Neural cell (in vitro differentiated cells): Measurements from ENCODE around the gene TIPRL. TPM values are rescaled to one million over a fixed set of nuclear protein-coding genes. Genes with fewer than 3 reads are reported as not detected.

Experiments
- H2AFZ ChIP-seq: fragments of 200-600, 300-800 bp; sonication (generic), shearing (Covaris generic); 2 replicates; pipeline ENCODE4 v1.6.0; 2014; ENCODE audit warnings: low read depth, mild to moderate bottlenecking, antibody characterized with exemption, low read length, moderate library complexity
- H3F3A ChIP-seq: fragments of 200-600 bp; shearing (Covaris generic); 2 replicates; pipeline ENCODE4 v1.6.1; 2016; ENCODE audit warnings: mild to moderate bottlenecking, moderate library complexity, mixed read lengths, antibody characterized with exemption, low read length; ENCODE audit not compliant: insufficient read depth, poor library complexity, severe bottlenecking
- H3K27ac ChIP-seq: fragments of 200-600, 300-800 bp; sonication (generic), shearing (Covaris generic); 2 replicates; pipeline ENCODE4 v1.5.1; 2014; ENCODE audit warnings: mild to moderate bottlenecking, low read length, moderate library complexity
- H3K27me3 ChIP-seq: fragments of 300-800, 200-600 bp; sonication (generic), shearing (Covaris generic); 2 replicates; pipeline ENCODE4 v1.6.0; 2014; ENCODE audit warnings: mild to moderate bottlenecking, low read depth, low read length, moderate library complexity; ENCODE audit not compliant: insufficient read depth
- H3K36me3 ChIP-seq: fragments of 300-800, 200-600 bp; sonication (generic), shearing (Covaris generic); 2 replicates; pipeline ENCODE4 v1.5.1; 2014; ENCODE audit warnings: mild to moderate bottlenecking, antibody characterized with exemption, low read length, moderate library complexity; ENCODE audit not compliant: insufficient read depth
- H3K4me2 ChIP-seq: fragments of 300-800, 200-600 bp; sonication (generic), shearing (Covaris generic); 2 replicates; pipeline ENCODE4 v1.6.0; 2014; ENCODE audit warnings: mild to moderate bottlenecking, low read length
- H3K4me3 ChIP-seq: fragments of 300-800, 200-600 bp; sonication (generic), shearing (Covaris generic); 2 replicates; pipeline ENCODE4 v1.5.1; 2014; ENCODE audit warnings: mild to moderate bottlenecking, low read length, moderate library complexity
- H3K79me2 ChIP-seq: fragments of 200-600 bp; shearing (Covaris generic); replicated peaks from 2 replicates; pipeline ENCODE4 v1.6.0; 2014; ENCODE audit warnings: mild to moderate bottlenecking, low read length, moderate library complexity; ENCODE audit not compliant: insufficient read depth
- H3K9ac ChIP-seq: fragments of 300-800, 200-600 bp; sonication (generic), shearing (Covaris generic); 2 replicates; pipeline ENCODE4 v1.6.1; 2016; ENCODE audit warnings: mild to moderate bottlenecking, low read length, mixed read lengths
- H3K9me2 ChIP-seq: fragments of 200-600 bp; shearing (Covaris generic); 2 replicates; pipeline ENCODE4 v1.6.1; 2016; ENCODE audit warnings: mild to moderate bottlenecking, low read length, mixed read lengths; ENCODE audit not compliant: insufficient read depth
- H3K9me3 ChIP-seq: fragments of 200-600, 300-800 bp; sonication (generic), shearing (Covaris generic); 2 replicates; pipeline ENCODE4 v1.6.1; 2016; ENCODE audit warnings: mild to moderate bottlenecking, mixed run types, low read length, moderate library complexity, mixed read lengths
- H4K20me1 ChIP-seq: fragments of 200-600 bp; shearing (Covaris generic); 2 replicates; pipeline ENCODE4 v1.6.1; 2016; ENCODE audit warnings: mild to moderate bottlenecking, mixed run types; ENCODE audit not compliant: insufficient read depth
- EP300 ChIP-seq: fragments of 450-650 bp; conservative IDR thresholded peaks from 2 replicates; pipeline ENCODE4 v1.6.1; 2014; ENCODE audit warnings: antibody characterized with exemption, mild to moderate bottlenecking, moderate library complexity; ENCODE audit not compliant: poor library complexity, severe bottlenecking
- EZH2 ChIP-seq: fragments of 200-600, 300-800 bp; shearing (Covaris generic), sonication (generic); IDR thresholded peaks from 2 replicates; pipeline ENCODE4 v1.6.1; 2014; ENCODE audit warnings: antibody characterized with exemption, low read length, borderline replicate concordance, mild to moderate bottlenecking; ENCODE audit not compliant: insufficient read depth, poor library complexity, severe bottlenecking
- MXI1 ChIP-seq: fragments of 450-650 bp; conservative IDR thresholded peaks from 2 replicates; pipeline ENCODE4 v1.6.1; 2014; ENCODE audit warnings: antibody characterized with exemption, mild to moderate bottlenecking; ENCODE audit not compliant: poor library complexity, severe bottlenecking
- POLR2AphosphoS5 ChIP-seq: IDR thresholded peaks from 2 replicates; pipeline ENCODE4 v1.6.1; 2012
- RAD21 ChIP-seq: fragments of 450-650 bp; conservative IDR thresholded peaks from 2 replicates; pipeline ENCODE4 v1.6.1; 2014; ENCODE audit warnings: antibody characterized with exemption, mild to moderate bottlenecking, moderate library complexity
- SMC3 ChIP-seq: fragments of 450-650 bp; conservative IDR thresholded peaks from 2 replicates; pipeline ENCODE4 v1.6.1; 2014; ENCODE audit warnings: antibody characterized with exemption, mild to moderate bottlenecking, moderate library complexity; ENCODE audit not compliant: poor library complexity
- TAF1 ChIP-seq: IDR thresholded peaks from 2 replicates; pipeline ENCODE4 v1.6.1; 2012; ENCODE audit warnings: low read depth
- polyA plus RNA-seq: library from polyadenylated mRNA; depleted of rRNA; stranded (reverse); fragments of >200 nt; gene quantifications from 2 replicates; pipeline ENCODE4 v1.2.3, GENCODE V29; 2014
- TF ChIP-seq, protein P1 (sequence below): IDR thresholded peaks from 2 replicates; pipeline ENCODE4 v1.6.1; 2012; ENCODE audit warnings: borderline replicate concordance
- TF ChIP-seq, protein P2 (sequence below): fragments of 450-650 bp; IDR thresholded peaks from 2 replicates; pipeline ENCODE4 v1.5.1; 2014; ENCODE audit warnings: antibody characterized with exemption, mild to moderate bottlenecking, moderate library complexity; ENCODE audit not compliant: poor library complexity, severe bottlenecking

The TIPRL gene
- polyA plus RNA-seq, 1 donor from 2014 or later = 131 TPM

DNA sequence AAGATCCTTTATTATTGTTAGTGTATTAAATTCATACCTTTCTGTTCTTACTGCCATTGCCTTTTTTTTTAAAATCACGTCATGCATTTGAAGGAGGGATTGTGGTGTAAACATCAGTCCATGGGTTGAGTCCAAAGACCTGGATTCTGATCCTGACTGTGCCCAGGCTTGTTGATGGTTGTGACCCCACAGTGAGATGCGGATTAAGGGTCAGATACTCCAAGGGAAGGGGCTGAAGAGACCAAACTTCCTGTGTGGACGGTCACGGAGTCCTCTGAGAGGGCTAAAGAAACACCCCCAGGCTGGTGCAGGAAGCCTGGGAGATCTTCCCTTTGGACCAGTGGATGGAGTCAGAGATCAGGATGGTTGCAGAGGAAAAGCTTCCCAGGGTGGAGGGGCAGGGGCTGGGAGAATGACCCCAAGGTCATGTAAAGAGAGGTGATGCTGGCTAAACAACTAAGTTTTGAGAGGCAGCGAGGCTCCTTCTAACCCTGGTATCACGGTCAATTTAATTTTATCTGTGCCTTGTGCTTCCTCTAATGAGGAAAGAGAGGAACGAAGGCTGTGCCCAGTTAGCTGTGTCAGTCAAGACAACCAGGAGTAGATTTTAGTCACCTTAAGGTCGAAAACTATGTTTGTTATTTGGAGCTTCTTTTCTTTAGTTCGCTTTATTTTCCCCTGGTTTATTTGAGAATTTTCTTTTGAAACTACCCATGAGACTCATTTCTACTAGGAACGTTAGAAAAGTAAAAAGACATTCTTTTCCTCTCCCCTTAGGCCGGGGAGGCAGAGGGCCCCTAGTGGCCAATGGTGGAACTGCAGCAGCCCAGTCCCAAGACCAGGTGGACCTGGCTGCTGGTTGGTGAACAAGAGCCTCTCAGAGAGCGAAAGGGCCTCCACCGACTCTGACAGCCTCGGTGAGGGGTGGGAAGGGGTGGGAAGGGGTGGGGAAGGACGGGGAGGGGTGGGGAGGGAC, 33.3 kb upstream of the TIPRL start:
- Histone ChIP-seq H4K20me1 (no peaks in the 10 kb centered on the region), H3F3A (no peaks in the 10 kb centered on the region), H3K9me2 (no peaks in the 10 kb centered on the region), H3K36me3 (no peaks in the 10 kb centered on the region), H3K27ac (no peak overlapping the region), H3K27me3 (no peaks in the 10 kb centered on the region), H2AFZ (no peak overlapping the region), H3K9me3 (no peaks in the 10 kb centered on the region), H3K4me2 (no peak overlapping the region), H3K9ac (no peak overlapping the region), H3K4me3 (no peak overlapping the region), H3K79me2 (no peaks in the 10 kb centered on the region)
- TF ChIP-seq, protein P1, sequence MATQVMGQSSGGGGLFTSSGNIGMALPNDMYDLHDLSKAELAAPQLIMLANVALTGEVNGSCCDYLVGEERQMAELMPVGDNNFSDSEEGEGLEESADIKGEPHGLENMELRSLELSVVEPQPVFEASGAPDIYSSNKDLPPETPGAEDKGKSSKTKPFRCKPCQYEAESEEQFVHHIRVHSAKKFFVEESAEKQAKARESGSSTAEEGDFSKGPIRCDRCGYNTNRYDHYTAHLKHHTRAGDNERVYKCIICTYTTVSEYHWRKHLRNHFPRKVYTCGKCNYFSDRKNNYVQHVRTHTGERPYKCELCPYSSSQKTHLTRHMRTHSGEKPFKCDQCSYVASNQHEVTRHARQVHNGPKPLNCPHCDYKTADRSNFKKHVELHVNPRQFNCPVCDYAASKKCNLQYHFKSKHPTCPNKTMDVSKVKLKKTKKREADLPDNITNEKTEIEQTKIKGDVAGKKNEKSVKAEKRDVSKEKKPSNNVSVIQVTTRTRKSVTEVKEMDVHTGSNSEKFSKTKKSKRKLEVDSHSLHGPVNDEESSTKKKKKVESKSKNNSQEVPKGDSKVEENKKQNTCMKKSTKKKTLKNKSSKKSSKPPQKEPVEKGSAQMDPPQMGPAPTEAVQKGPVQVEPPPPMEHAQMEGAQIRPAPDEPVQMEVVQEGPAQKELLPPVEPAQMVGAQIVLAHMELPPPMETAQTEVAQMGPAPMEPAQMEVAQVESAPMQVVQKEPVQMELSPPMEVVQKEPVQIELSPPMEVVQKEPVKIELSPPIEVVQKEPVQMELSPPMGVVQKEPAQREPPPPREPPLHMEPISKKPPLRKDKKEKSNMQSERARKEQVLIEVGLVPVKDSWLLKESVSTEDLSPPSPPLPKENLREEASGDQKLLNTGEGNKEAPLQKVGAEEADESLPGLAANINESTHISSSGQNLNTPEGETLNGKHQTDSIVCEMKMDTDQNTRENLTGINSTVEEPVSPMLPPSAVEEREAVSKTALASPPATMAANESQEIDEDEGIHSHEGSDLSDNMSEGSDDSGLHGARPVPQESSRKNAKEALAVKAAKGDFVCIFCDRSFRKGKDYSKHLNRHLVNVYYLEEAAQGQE = no peak
- TF ChIP-seq, protein P2, sequence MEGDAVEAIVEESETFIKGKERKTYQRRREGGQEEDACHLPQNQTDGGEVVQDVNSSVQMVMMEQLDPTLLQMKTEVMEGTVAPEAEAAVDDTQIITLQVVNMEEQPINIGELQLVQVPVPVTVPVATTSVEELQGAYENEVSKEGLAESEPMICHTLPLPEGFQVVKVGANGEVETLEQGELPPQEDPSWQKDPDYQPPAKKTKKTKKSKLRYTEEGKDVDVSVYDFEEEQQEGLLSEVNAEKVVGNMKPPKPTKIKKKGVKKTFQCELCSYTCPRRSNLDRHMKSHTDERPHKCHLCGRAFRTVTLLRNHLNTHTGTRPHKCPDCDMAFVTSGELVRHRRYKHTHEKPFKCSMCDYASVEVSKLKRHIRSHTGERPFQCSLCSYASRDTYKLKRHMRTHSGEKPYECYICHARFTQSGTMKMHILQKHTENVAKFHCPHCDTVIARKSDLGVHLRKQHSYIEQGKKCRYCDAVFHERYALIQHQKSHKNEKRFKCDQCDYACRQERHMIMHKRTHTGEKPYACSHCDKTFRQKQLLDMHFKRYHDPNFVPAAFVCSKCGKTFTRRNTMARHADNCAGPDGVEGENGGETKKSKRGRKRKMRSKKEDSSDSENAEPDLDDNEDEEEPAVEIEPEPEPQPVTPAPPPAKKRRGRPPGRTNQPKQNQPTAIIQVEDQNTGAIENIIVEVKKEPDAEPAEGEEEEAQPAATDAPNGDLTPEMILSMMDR = peak; percentile 68

DNA sequence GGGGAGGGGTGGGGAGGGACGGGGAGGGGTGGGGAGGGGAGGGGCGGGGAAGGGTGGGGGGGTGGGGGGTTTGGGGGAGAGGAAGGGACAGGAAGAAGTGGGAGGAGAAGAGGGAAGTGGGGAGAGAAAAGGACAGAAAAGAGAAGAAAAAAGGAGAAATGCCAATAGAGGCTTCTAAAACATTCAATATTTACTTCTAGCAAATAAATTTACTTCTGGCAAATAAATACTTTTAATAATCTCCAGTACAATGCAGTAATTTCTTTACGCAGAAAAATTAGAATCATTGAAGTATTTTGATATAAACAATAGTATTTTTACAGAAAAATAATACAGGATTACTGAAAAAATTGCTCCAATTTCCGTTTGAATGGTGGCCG, 32.6 kb upstream of the TIPRL start:
- H3K4me2 ChIP-seq = no peak overlapping the region
- H3K9me3 ChIP-seq = no peaks in the 10 kb centered on the region
- no peaks in the 10 kb centered on the region for H3K27me3 ChIP-seq
- no peaks in the 10 kb centered on the region for H3K79me2 ChIP-seq
- no peaks in the 10 kb centered on the region for H3F3A ChIP-seq
- TF ChIP-seq POLR2AphosphoS5 (no peak), EP300 (no peak), RAD21 (no peak), SMC3 (no peak), EZH2 (no peak), TAF1 (no peak), MXI1 (no peak)
- TF ChIP-seq, protein P2 = no peak
- TF ChIP-seq, protein P1 = no peak
- H2AFZ ChIP-seq = no peak overlapping the region
- no peak overlapping the region for H3K9ac ChIP-seq
- H4K20me1 ChIP-seq = no peaks in the 10 kb centered on the region
- H3K36me3 ChIP-seq = no peaks in the 10 kb centered on the region
- no peaks in the 10 kb centered on the region for H3K9me2 ChIP-seq
- H3K4me3 ChIP-seq = no peak overlapping the region
- no peak overlapping the region for H3K27ac ChIP-seq
